LNCaP clone FGC (cell line): Measurements from ENCODE around the gene ATP2B1.

ENCODE experiments used
- DNase-seq: peaks from one replicate; pipeline ENCODE4 v3.0.0-alpha.2; 2011; ENCODE audit warnings: low read depth
- H3K4me3 ChIP-seq: 2 replicates; pipeline ENCODE4 v1.5.1; 2011; ENCODE audit warnings: mild to moderate bottlenecking, low read depth, low read length, control low read depth
- TF ChIP-seq, protein P1 (sequence below): IDR thresholded peaks from 2 replicates; pipeline ENCODE4 v1.5.1; 2012; ENCODE audit warnings: mild to moderate bottlenecking; ENCODE audit not compliant: control insufficient read depth, insufficient read depth; ENCODE audit errors: extremely low read depth

The ATP2B1 gene

DNA sequence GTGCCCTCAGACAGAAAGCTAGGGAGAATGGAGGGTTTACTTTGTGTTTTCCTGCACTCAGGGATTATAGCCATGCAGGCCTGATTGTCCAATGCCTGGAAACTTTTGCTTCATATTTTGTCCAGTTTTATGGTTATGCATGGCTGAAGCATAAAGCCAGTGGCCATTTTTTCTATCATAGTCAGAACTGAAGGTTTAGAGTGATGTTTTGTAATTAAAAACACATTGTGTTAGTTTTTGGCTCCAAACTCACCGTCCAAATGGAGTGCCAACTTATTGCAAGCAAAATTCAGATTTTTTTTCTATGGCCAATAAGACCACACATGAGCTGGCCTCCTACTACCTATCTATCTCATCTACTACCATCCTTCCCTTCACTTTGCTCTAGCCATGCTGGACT, 40.2 kb upstream of the ATP2B1 start:
- TF ChIP-seq, protein P1, sequence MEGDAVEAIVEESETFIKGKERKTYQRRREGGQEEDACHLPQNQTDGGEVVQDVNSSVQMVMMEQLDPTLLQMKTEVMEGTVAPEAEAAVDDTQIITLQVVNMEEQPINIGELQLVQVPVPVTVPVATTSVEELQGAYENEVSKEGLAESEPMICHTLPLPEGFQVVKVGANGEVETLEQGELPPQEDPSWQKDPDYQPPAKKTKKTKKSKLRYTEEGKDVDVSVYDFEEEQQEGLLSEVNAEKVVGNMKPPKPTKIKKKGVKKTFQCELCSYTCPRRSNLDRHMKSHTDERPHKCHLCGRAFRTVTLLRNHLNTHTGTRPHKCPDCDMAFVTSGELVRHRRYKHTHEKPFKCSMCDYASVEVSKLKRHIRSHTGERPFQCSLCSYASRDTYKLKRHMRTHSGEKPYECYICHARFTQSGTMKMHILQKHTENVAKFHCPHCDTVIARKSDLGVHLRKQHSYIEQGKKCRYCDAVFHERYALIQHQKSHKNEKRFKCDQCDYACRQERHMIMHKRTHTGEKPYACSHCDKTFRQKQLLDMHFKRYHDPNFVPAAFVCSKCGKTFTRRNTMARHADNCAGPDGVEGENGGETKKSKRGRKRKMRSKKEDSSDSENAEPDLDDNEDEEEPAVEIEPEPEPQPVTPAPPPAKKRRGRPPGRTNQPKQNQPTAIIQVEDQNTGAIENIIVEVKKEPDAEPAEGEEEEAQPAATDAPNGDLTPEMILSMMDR, result no peak
- no peak for DNase-seq
- no peak overlapping the region for H3K4me3 ChIP-seq

DNA sequence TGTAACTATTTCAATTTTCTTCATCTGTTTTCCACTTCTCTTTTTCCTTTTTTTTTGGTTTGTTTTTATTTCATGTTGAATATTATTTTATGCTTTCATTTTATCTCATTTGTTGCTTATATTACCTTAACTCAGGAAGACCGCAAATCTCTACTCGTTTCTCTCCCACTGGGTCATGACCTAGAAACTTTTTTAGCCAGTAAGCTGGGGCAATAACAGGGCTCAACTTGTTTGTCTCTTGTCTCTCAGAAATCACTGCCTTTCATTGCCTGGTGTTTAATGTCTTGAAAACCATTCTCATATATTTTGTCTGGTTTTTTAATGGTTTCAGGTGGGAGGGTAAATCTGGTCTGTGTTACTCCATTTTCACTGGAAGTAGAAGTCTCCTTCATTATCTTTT, 36.6 kb upstream of the ATP2B1 start:
- DNase-seq, result no peak
- H3K4me3 ChIP-seq, result no peak overlapping the region
- TF ChIP-seq, protein P1, result no peak

DNA sequence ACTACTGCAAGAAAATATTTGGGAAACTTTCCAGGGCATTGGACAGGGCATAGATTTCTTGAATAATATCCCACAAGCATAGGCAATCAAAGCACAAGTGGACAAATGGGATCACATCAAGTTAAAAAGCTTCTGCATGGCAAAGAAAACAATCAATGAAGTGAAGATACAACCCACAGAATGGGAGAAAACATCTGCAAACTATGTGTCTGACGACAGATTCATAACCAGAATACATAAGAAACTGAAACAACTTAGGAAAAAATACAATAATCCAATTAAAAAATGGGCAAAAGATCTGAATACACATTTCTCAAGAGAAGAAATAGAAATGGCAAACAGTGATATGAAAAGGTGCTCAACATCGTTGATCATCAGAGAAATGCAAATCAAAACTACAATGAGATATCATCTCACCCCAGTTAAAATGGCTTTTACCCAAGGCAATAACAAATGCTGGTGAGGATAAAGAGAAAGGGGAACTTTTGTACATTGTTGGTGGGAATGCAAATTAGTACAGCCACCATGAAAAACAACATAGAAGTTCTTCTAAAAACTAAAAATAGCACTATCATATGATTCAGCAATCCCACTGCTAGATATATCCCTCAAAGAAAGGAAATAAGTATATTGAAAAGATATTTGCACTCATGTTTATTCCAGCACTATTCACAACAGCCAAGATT, 33.8 kb upstream of the ATP2B1 start:
- no peak overlapping the region for H3K4me3 ChIP-seq
- DNase-seq, result no peak
- TF ChIP-seq, protein P1, result no peak

DNA sequence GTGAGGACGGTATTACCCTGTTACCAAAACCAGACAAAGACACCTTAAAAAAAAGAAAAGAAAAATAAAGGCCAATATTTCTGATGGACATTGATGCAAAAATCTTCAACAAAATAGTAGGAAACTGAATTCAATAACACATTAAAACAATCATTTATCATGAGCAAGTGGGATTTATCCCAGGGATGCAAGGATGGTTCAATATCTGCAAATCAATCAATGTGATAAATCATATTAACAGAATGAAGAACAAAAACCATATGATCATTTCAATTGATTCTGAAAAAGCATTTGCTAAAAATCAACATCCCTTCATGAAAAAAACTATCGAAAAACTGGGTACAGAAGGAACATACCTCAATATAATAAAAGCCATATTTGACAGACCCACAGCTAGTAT, 32.3 kb upstream of the ATP2B1 start:
- H3K4me3 ChIP-seq, result no peak overlapping the region
- DNase-seq, result no peak
- TF ChIP-seq, protein P1, result no peak

DNA sequence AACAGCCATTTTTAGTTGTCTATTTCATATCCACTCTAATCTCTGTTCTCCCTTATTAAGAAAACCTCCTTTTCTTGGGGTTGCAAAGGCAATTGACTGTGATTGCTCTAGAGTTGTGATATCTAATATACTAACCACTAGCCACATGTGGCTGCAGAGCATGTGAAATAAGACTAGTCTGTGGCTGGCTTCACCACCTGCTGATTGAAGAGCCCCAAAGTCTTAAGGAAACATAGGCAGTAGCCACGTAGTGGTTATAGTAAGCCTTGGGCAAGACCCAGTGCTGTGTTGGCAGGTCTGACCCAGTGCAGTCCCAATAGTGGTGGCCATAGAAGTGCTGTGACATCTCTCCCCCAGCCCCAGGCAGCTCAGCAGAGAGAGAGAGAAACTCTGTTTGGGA, 28.4 kb upstream of the ATP2B1 start:
- H3K4me3 ChIP-seq, result no peak overlapping the region
- no peak for DNase-seq
- TF ChIP-seq, protein P1, result no peak

DNA sequence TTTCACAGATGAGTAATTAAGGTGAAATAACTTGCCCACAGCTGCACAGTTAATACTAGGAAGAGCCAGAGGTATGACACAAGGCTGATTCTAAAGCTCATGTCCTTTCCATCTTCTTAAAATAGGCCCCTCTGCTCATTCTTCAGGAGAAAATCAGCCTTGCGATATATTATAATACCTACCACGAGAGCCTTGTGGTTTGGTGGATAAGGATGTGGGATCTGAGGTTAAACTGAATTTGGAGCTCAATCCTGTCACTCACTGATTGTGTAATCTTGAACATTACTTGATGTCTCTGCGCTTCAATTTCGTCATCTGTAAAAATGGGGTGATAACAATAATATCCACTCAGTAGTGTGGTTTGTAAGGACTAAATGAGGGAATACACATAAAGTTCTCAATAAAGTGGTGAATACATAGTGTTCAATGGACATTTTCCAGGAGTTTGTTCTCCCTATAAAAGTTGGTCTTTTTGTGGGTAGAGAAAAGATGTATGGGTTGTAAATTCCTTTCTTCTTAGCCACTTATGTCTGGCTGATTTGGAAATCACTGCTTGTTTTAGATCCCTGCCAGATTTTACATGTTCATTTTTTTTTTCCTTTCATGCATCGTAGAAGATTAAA, 25.1 kb upstream of the ATP2B1 start:
- H3K4me3 ChIP-seq, result no peak overlapping the region
- TF ChIP-seq, protein P1, result no peak
- no peak for DNase-seq

DNA sequence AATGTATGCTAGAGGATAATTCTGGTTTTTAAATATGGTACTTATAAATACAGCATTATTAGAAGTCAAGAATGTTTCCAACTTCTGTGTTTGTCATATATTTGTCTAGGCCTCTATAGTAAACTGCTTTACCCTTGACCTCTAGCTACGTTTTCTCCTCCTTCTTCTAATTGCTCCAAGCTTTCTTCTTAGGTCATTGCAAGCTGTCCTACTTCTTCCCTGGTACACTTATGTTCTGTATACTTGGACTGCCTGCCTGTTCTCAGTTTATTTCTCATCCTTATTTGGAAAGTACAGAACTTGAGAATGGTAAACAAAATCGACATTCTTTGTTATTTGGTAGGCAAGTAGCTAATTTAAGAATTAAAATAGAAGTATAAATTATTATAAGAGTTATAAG, 23.9 kb upstream of the ATP2B1 start:
- TF ChIP-seq, protein P1, result no peak
- DNase-seq, result no peak
- no peak overlapping the region for H3K4me3 ChIP-seq
